DND-41 (cell line): ENCODE data around the gene GRK1.
A peak's percentile ranks its signal among the peaks of the same experiment; 100 is the strongest.

ENCODE experiments used
- ATAC-seq: fragments of 200-7000 bp; cut with Tn5 transposase; 3 replicates; pipeline ENCODE4 v1.9.1; 2021; ENCODE audit warnings: low read depth; ENCODE audit not compliant: insufficient read depth
- DNase-seq: peaks from one replicate; pipeline ENCODE4 v3.0.0-alpha.2; 2020
- H2AFZ ChIP-seq: 2 replicates; pipeline ENCODE4 v1.6.0; 2012; ENCODE audit warnings: low read depth, low read length
- H3K27ac ChIP-seq: 2 replicates; pipeline ENCODE4 v1.5.1; 2012; ENCODE audit warnings: low read length, inconsistent platforms
- H3K27me3 ChIP-seq: fragments of 200-600 bp; sonication (generic); 2 replicates; pipeline ENCODE4 v1.6.0; 2012; ENCODE audit warnings: low read length, mild to moderate bottlenecking, inconsistent platforms; ENCODE audit not compliant: insufficient read depth, poor library complexity
- H3K36me3 ChIP-seq: 2 replicates; pipeline ENCODE4 v1.5.1; 2012; ENCODE audit warnings: low read length, inconsistent platforms; ENCODE audit not compliant: insufficient read depth
- H3K4me1 ChIP-seq: 2 replicates; pipeline ENCODE4 v1.5.1; 2012; ENCODE audit warnings: mild to moderate bottlenecking, low read length; ENCODE audit not compliant: insufficient read depth
- H3K4me2 ChIP-seq: 2 replicates; pipeline ENCODE4 v1.6.0; 2012; ENCODE audit warnings: mild to moderate bottlenecking, moderate library complexity, low read length, inconsistent platforms; ENCODE audit not compliant: insufficient read depth
- H3K4me3 ChIP-seq, 2 experiments: fragments of 200-600 bp in 1 of 2; shearing (Covaris generic) in 1 of 2; 2 replicates each; pipeline ENCODE4 v1.5.1; 2012 to 2016; ENCODE audit warnings: inconsistent platforms in 2 of 2, low read length in 2 of 2, mild to moderate bottlenecking in 2 of 2, low read depth in 1 of 2, moderate library complexity in 1 of 2
- H3K79me2 ChIP-seq: 2 replicates; pipeline ENCODE4 v1.6.0; 2012; ENCODE audit warnings: low read length, inconsistent platforms; ENCODE audit not compliant: insufficient read depth
- H3K9ac ChIP-seq: 2 replicates; pipeline ENCODE4 v1.6.0; 2012; ENCODE audit warnings: low read depth, mild to moderate bottlenecking, inconsistent platforms, low read length, moderate library complexity
- H3K9me3 ChIP-seq: 2 replicates; pipeline ENCODE4 v1.5.1; 2012; ENCODE audit warnings: low read length, moderate library complexity, mild to moderate bottlenecking, inconsistent platforms; ENCODE audit not compliant: insufficient read depth, severe bottlenecking
- H4K20me1 ChIP-seq: 2 replicates; pipeline ENCODE4 v1.6.0; 2012; ENCODE audit warnings: low read length; ENCODE audit not compliant: insufficient read depth
- CTCF ChIP-seq: IDR thresholded peaks from 2 replicates; pipeline ENCODE4 v1.5.1; 2012; ENCODE audit warnings: borderline replicate concordance, low read length, moderate library complexity, mild to moderate bottlenecking; ENCODE audit not compliant: poor library complexity, severe bottlenecking; ENCODE audit errors: extremely low read depth
- EZH2 ChIP-seq: IDR thresholded peaks from 3 replicates; pipeline ENCODE4 v1.6.1; 2012; ENCODE audit warnings: borderline replicate concordance, low read depth, mild to moderate bottlenecking, moderate library complexity, low read length, inconsistent platforms; ENCODE audit not compliant: severe bottlenecking

The GRK1 gene

GRCh38 chr13:113644800-113645199 lies 22.2 kb upstream of the GRK1 start:
- DNase-seq (no peak), ATAC-seq (no peak)
- Histone ChIP-seq H4K20me1 (peaks cover 13% of the 10 kb centered on the region), H3K27ac (no peak overlapping the region), H3K27me3 (no peaks in the 10 kb centered on the region), H2AFZ (no peak overlapping the region), H3K4me1 (no peaks in the 10 kb centered on the region), H3K4me2 (no peak overlapping the region), H3K36me3 (peaks cover 24% of the 10 kb centered on the region), H3K79me2 (no peaks in the 10 kb centered on the region), H3K4me3 (no peak overlapping the region), H3K9ac (no peak overlapping the region), H3K9me3 (no peaks in the 10 kb centered on the region)
- TF ChIP-seq CTCF (no peak), EZH2 (no peak)

- Histone ChIP-seq H3K27ac (no peak overlapping the region), H2AFZ (no peak overlapping the region), H3K9me3 (no peaks in the 10 kb centered on the region), H3K27me3 (no peaks in the 10 kb centered on the region), H3K79me2 (no peaks in the 10 kb centered on the region), H3K4me1 (no peaks in the 10 kb centered on the region), H3K9ac (no peak overlapping the region), H3K36me3 (peaks cover 19% of the 10 kb centered on the region), H3K4me2 (no peak overlapping the region), H3K4me3 (no peak overlapping the region), H4K20me1 (peaks cover 11% of the 10 kb centered on the region)
- ATAC-seq (no peak), DNase-seq (no peak)
- TF ChIP-seq EZH2 = no peak
- no peak for TF ChIP-seq CTCF
Observed at GRCh38 chr13:113645329-113645728, 21.7 kb upstream of the GRK1 start.

- DNase-seq = no peak
- TF ChIP-seq CTCF (no peak), EZH2 (no peak)
- H3K4me3 ChIP-seq = no peak overlapping the region
- no peak overlapping the region for H2AFZ ChIP-seq
- H3K27me3 ChIP-seq = no peaks in the 10 kb centered on the region
- H3K4me2 ChIP-seq = no peak overlapping the region
- peaks cover 13% of the 10 kb centered on the region for H3K36me3 ChIP-seq
- H3K9ac ChIP-seq = no peak overlapping the region
- peaks cover 7% of the 10 kb centered on the region for H4K20me1 ChIP-seq
- no peaks in the 10 kb centered on the region for H3K9me3 ChIP-seq
- H3K27ac ChIP-seq = no peak overlapping the region
- ATAC-seq = 0 out of 3 replicates have a peak, but pooled peaks have one; percentile 20
- no peaks in the 10 kb centered on the region for H3K79me2 ChIP-seq
- no peaks in the 10 kb centered on the region for H3K4me1 ChIP-seq
Observed at GRCh38 chr13:113646376-113646775, 20.6 kb upstream of the GRK1 start.

GRCh38 chr13:113646921-113647340 lies 20.1 kb upstream of the GRK1 start:
- Histone ChIP-seq H4K20me1 (peaks cover 7% of the 10 kb centered on the region), H3K27ac (no peak overlapping the region), H3K27me3 (no peaks in the 10 kb centered on the region), H3K9me3 (no peaks in the 10 kb centered on the region), H3K36me3 (peaks cover 7% of the 10 kb centered on the region), H2AFZ (no peak overlapping the region), H3K79me2 (no peaks in the 10 kb centered on the region), H3K9ac (no peak overlapping the region), H3K4me1 (no peaks in the 10 kb centered on the region), H3K4me3 (no peak overlapping the region), H3K4me2 (no peak overlapping the region)
- DNase-seq (no peak), ATAC-seq (no peak; the same call in 1 of the 3 replicates)
- TF ChIP-seq EZH2 = no peak
- TF ChIP-seq CTCF = no peak
